Stimulated activated CD8-positive, alpha-beta memory T cell treated with anti-CD3 and anti-CD28 coated beads, Interleukin-15, amount 100 ng/mL, for 24 hours (primary cell): ENCODE data around the gene PMIS2.

Experiments used
- DNase-seq: peaks from one replicate; pipeline ENCODE4 v3.0.0-alpha.2; 2020; ENCODE audit warnings: low read depth

Gene PMIS2

DNA sequence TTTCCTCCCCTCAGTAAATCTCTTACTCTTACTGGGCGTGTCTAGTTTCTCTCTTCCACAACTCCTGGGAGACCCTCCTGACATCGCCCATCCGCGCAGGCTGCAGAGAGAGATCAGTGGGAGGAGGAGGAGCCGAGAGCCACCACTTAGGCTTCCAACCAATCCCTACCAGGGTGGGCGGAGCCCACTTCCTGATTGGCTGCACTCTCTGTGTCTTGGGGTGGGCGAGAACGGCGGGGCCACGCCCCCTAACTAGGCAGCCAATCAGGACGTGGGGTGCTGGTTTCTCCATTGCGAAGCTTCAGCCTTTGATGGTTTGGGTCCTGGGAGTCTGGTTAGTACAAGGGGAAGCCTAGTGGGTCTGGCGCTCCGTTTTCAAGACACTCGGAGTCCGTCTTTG, at the start of gene PMIS2:
Gene PMIS2 (plus strand): TSS at position 326 of the 400 bp plus-strand sequence. CDS start 87 bp downstream, outside the sequence.
- DNase-seq, result no peak

DNA sequence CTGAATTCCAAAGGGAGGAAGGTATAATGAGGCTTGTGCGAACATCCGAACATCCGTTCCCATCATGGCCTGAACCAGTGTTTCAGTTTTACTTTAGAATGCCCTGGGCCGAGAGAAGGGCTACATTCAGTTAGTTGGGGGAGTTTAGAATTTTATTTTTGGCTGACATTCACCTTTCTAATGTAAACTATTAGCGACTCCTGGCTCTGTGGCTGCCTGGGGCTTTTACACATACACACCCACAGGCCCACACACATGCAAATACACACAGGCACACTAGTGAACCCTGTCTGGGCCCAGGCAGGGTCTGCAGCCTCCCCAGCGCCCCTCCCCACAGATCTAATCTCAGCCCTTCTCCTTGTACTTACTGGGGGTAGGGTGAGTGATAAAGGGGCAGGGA, 46.7 kb upstream of the PMIS2 start:
- DNase-seq, result no peak

GRCh38 chr19:35539850-35540249, 46.1 kb upstream of the PMIS2 start:
- DNase-seq, result no peak

- no peak for DNase-seq
These were observed 45.5 kb upstream of the PMIS2 start for GRCh38 chr19:35540356-35540927.

DNA sequence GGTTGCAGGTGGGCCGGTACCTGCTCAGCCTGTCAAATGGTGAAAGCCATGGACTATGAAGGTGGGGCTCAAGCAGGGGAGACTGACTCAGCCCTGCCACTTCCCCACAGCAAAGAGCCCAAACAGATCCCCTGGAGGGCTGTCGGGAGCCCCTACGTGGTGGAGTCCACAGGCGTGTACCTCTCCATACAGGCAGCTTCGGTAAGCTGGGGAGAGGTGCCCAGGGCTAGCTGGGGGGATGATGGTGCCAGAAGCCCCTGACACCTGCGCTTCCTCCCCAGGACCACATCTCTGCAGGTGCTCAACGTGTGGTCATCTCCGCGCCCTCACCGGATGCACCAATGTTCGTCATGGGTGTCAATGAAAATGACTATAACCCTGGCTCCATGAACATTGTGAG, 43.8 kb upstream of the PMIS2 start:
- no peak for DNase-seq

GRCh38 chr19:35543280-35544109, 42.5 kb upstream of the PMIS2 start:
- DNase-seq, result no peak

DNA sequence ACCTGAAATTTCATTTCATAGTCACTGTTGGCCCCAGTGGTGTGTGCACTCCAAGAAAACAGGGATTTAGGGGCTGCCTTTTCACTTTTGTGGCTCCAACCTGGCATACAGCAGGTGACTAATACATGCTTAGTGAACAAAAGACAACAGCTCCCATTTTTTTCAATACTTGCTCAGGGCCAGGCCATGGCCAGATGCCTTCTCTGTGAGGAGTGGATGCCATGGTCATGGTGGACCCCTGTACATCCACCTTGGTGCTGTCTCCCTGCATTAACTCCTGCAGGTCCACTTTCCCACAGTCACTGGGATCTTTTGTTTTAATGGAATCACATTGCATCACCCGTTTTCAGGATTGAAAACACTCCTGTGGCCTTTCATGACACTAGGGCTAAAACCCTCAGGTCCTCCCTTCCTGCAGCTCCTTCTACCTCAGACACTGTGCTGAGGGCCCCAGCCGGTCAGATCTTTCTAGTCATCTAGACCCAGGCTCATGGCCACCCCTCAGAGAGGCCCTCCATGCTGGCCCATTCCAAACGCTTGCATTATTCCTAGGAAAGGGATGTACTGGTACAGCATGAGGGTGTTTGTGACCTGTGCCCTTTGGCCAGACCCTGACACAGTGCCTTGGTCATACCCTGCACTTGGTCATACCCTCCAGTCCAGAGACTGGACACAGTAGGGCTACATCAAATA, 41.7 kb upstream of the PMIS2 start:
- no peak for DNase-seq

DNA sequence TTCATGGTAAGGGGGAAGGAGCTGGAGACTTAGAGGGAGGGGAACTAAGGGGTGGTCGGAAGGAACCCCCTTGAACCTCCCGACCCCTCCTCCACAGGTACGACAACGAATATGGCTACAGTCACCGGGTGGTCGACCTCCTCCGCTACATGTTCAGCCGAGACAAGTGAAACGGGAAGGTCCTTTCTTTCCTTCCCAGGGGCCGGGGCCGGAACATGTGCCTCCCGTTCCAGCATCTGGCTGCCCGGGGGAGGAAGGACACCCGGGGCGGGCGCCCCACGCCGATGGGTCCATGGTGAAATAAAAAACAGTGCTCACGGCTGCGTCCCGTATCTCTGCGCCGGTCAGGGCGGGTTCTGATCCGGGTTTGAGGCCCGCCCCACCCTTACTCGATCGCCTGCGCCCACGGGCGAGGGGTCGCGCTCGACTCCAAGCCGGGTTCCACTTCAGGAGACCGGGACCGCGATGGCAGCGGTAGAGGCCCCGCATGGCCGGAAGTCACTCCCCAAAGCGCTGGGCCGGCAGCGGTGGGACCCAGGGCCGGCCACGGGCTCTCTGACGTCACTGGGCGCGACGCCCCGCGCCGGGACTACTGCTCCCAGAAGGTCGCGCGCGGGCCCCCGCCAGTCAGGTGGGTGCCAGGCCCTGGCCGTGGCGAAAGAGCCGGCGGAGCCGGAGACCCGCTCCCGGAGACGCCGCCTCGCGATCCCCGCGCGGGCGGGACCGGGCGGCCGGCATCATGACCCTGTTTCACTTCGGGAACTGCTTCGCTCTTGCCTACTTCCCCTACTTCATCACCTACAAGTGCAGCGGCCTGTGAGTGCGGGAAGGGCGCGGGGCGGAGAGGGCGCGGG, 40.7 kb upstream of the PMIS2 start, which contains the start of gene TMEM147:
Gene TMEM147 (plus strand): TSS at position 626 of the 854 bp plus-strand sequence. CDS start 114 bp downstream, at position 740.
- peak; percentile 72 for DNase-seq

DNA sequence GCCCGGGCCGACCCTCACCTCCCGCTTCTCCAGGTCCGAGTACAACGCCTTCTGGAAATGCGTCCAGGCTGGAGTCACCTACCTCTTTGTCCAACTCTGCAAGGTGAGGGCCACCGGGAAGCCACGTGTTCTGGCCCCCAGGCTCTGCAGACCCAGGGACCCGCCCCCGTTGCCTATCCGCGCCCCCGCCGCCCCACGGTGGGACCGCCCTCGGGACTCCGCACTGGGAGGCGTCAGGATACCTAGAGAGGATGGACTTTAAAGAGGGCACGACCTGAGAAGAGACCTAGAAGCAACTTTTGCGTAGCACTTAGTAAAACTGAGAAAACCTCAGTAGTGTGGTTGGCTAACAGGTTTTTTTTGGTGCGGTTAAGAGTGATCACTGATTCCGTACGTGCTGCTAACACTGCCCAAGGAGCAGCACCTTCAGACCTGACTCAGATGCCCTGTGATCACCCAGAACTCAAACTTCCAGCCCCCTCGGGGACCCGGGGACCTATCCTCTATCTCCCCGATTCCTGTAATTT, 40.1 kb upstream of the PMIS2 start:
- DNase-seq, result peak; percentile 43

- no peak for DNase-seq
These were observed 39.4 kb upstream of the PMIS2 start for GRCh38 chr19:35546532-35546931.

- DNase-seq, result no peak
These were observed 36.7 kb upstream of the PMIS2 start for GRCh38 chr19:35549174-35549788.

- no peak for DNase-seq
These were observed 36.0 kb upstream of the PMIS2 start for GRCh38 chr19:35549879-35550523.

GRCh38 chr19:35551091-35551810, 34.7 kb upstream of the PMIS2 start:
- DNase-seq, result no peak

GRCh38 chr19:35552534-35553384, 33.2 kb upstream of the PMIS2 start:
- no peak for DNase-seq

DNA sequence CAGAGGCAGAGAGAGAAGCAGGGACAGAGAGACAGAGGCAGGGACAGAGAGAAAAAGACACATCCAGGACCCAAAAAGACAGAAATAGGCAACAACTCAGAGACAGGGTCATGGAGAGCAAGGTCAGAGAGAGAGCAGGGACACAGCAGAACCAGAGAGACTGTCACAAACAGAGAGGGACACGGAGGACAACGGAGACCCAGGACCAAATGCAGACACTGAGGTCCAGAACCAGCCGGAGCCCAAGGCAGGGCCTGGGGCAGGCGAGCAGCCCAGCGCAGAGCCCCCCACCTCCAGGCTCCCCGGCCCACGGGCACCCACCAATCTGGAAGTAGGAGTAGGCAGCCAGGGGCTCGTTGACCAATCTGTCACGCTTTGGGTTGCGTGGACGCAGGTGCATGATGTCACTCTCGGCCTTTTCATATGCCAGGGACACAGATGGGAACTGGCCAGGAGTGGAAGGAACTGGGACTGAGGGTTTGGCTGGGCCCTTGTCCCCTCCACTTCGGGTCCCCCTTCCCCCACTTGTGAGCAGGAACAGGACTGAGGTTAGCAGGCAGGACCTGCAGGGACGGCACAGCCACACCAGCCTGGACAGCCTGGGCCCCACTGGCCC, 32.5 kb upstream of the PMIS2 start:
- no peak for DNase-seq

DNA sequence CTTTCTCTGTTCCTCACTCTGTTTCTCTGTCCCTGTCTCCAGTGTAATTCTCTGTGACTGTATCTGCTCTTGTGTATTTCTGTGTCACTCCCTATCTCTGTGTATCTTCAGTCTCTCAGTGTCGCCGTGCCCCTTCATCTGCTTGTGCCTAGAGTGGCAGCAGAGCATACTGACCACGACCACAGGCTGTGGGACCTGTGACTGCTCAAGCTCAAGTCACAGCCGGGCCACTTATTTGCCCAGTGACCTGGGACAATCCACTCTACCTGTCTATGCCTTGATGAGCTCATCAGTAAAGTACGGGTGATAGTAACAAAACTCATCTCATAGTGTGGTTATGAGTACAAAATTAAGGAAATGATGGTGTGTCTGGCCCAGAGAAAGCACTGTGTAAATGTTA, 31.9 kb upstream of the PMIS2 start:
- no peak for DNase-seq

GRCh38 chr19:35555301-35556005, 30.5 kb upstream of the PMIS2 start:
- DNase-seq, result no peak

GRCh38 chr19:35556025-35556590, 29.9 kb upstream of the PMIS2 start:
- DNase-seq, result no peak
